HAP-1 (cell line): Measurements from ENCODE around the gene AANAT.

ENCODE experiments used
- DNase-seq, 2 experiments: peaks; one replicate each; pipeline ENCODE4 v3.0.0-alpha.2; 2016 to 2020; ENCODE audit warnings: low spot score in 2 of 2
- H3K27me3 ChIP-seq: fragments of 250-450 bp; sonication (Bioruptor Pico); 2 replicates; pipeline ENCODE4 v1.5.1; 2020; ENCODE audit warnings: low read depth, mild to moderate bottlenecking, moderate library complexity
- H3K36me3 ChIP-seq: fragments of 250-450 bp; sonication (Bioruptor Pico); replicated peaks from 2 replicates; pipeline ENCODE4 v1.5.1; 2020; ENCODE audit warnings: mild to moderate bottlenecking
- H3K4me1 ChIP-seq: fragments of 250-450 bp; sonication (Bioruptor Pico); 2 replicates; pipeline ENCODE4 v1.5.1; 2020; ENCODE audit warnings: mild to moderate bottlenecking
- H3K4me3 ChIP-seq: fragments of 250-450 bp; sonication (Bioruptor Pico); 2 replicates; pipeline ENCODE4 v1.5.1; 2020; ENCODE audit warnings: mild to moderate bottlenecking, moderate library complexity
- H3K9me3 ChIP-seq: fragments of 250-450 bp; sonication (Bioruptor Pico); 2 replicates; pipeline ENCODE4 v1.5.1; 2020; ENCODE audit warnings: mild to moderate bottlenecking, moderate library complexity
- in situ Hi-C: fragments of 300-500 bp; cut with MboI; formaldehyde crosslinking; loops from 3 replicates; pipeline ENCODE4 v1.14.3; 2020; ENCODE audit warnings: low sequenced_read_pairs, inconsistent platforms, mixed read lengths

The AANAT gene

GRCh38 chr17:76478730-76479514, 11.5 kb downstream of the AANAT start:
- Histone ChIP-seq H3K4me1 (0 out of 2 replicates have a peak, but pooled peaks cover 7% of the 10 kb centered on the region), H3K36me3 (0 out of 2 replicates have a peak, but pooled peaks cover under 1% of the 10 kb centered on the region), H3K27me3 (no peaks in the 10 kb centered on the region), H3K4me3 (no peak overlapping the region), H3K9me3 (no peaks in the 10 kb centered on the region)
- DNase-seq, result no peak
- in situ Hi-C loops, result no loop called here

DNA sequence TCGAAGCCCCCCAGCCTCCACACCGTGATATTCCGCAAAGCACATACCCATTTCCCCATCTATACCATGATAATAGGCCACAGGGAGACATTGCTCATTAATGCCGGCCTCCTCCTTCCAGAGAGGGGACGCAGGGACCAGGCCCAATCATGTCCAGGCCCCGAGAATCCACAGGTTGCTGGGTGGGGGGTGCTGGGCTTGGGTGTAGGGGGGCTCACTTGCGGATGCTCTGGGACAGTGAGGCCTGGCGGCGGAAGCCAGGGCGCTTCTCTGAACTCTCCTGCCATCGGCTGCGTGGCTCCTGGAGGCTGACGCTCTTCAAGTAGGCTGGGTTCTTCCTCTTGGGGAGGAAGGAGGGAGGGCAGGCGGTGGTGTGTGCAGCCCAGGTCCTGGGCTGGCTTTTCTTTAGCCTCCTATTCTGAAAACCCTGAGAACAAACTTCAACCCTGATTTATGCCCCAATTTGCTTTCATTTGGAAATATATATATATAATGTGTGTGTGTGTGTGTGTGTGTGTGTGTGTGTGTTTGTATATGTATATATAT, 12.2 kb downstream of the AANAT start:
- DNase-seq, result no peak
- Histone ChIP-seq H3K27me3 (no peaks in the 10 kb centered on the region), H3K36me3 (no peaks in the 10 kb centered on the region), H3K9me3 (no peaks in the 10 kb centered on the region), H3K4me1 (0 out of 2 replicates have a peak, but pooled peaks cover 7% of the 10 kb centered on the region), H3K4me3 (no peak overlapping the region)
- in situ Hi-C loops, result no loop called here

DNA sequence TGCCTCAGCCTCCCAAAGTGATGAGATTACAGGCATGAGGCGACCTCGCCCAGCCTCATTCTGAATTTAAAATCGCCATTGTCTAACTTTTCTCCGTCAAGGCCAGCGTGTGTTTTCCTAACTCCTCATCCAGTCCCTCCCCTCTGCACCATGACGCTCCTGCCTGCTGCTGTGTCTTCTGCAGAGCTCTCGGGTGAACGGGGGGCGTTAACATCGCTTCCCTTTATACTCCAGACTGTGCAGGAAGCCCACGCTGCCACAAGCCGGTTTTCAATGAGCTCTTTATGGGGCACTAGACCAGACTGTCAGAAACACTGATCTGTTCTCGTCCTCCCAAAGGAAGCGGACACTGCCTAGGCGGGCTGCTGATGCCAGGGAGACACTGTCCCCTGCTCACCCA, 13.2 kb downstream of the AANAT start:
- DNase-seq, result peak in 1 of 2 experiments; percentile 56
- H3K4me3 ChIP-seq, result no peak overlapping the region
- 0 out of 2 replicates have a peak, but pooled peaks cover 7% of the 10 kb centered on the region for H3K4me1 ChIP-seq
- H3K27me3 ChIP-seq, result no peaks in the 10 kb centered on the region
- H3K36me3 ChIP-seq, result no peaks in the 10 kb centered on the region
- H3K9me3 ChIP-seq, result no peaks in the 10 kb centered on the region
- in situ Hi-C loops, result no loop called here

DNA sequence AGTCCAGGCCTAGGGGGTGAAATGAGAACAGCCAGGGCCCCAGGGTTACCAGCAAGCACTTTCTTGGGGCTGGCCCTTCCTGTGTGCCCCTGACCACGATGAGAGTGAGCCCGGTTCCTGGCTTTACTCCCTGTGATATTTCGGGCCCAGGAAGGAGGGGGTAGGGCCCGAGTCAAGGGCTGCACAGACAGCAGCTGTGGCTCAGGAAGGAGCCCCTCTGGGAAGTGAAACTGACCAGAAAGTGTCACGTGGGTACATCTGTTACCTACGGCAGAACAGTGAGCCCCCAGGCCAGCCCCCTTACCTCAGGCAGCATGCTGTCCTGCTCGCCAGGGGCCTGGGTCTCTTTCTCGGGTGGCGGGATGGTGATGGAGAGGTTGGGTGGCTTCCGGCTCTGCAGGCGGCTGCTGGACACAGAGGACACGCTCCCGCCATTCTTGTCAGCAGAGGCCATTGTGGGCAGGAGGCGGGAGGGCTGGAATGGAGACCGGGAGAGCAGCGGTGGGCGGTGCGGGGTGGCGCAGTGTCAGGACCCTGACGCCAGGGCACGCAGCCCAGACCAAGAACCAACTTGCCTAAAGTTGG, 13.8 kb downstream of the AANAT start:
- DNase-seq, result no peak
- in situ Hi-C loops, result no loop called here

DNA sequence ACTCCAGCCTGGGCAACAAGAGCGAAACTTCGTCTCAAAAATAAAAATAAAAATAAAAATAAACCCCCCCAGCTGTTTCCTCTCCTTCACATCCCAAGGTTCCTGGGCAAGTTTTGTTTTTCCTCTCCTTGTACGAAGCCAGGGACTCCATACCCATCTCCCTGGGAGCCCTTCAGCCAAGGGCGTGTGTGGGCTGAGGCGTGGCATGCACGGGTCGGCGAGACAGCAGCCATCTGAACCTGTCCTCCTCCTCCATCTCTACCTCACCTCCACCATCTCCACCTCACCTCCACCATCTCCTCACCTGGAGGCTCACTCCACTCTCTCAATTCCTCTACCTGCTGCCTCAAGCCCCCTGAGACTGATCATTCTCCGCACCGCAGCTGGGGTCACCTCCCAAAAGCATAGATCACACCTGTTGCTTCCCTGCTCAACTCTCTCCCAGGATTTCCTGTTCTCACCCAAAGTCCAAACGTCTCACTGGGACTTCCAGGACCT, 16.9 kb downstream of the AANAT start:
- in situ Hi-C loops, result no loop called here
- H3K9me3 ChIP-seq, result no peaks in the 10 kb centered on the region
- 0 out of 2 replicates have a peak, but pooled peaks cover 7% of the 10 kb centered on the region for H3K4me1 ChIP-seq
- H3K27me3 ChIP-seq, result no peaks in the 10 kb centered on the region
- DNase-seq, result no peak
- H3K36me3 ChIP-seq, result no peaks in the 10 kb centered on the region
- H3K4me3 ChIP-seq, result no peak overlapping the region

More for the DNA sequence above, 13.8 kb downstream of the AANAT start:
- Histone ChIP-seq H3K9me3 (no peaks in the 10 kb centered on the region), H3K36me3 (no peaks in the 10 kb centered on the region), H3K4me3 (no peak overlapping the region), H3K27me3 (no peaks in the 10 kb centered on the region), H3K4me1 (0 out of 2 replicates have a peak, but pooled peaks cover 7% of the 10 kb centered on the region)

- H3K4me3 ChIP-seq, result no peak overlapping the region
Observed at GRCh38 chr17:76485569-76485968, 18.2 kb downstream of the AANAT start.

GRCh38 chr17:76487451-76488192, 20.2 kb downstream of the AANAT start:
- in situ Hi-C loops, result no loop called here

More at GRCh38 chr17:76485569-76485968, 18.2 kb downstream of the AANAT start:
- H3K27me3 ChIP-seq, result no peaks in the 10 kb centered on the region
- H3K9me3 ChIP-seq, result no peaks in the 10 kb centered on the region
- H3K36me3 ChIP-seq, result no peaks in the 10 kb centered on the region
- 0 out of 2 replicates have a peak, but pooled peaks cover 3% of the 10 kb centered on the region for H3K4me1 ChIP-seq
- DNase-seq, result no peak
- in situ Hi-C loops, result no loop called here

GRCh38 chr17:76490112-76490710, 22.8 kb downstream of the AANAT start:
- in situ Hi-C loops, result no loop called here
- H3K36me3 ChIP-seq, result no peaks in the 10 kb centered on the region
- H3K9me3 ChIP-seq, result no peaks in the 10 kb centered on the region
- H3K27me3 ChIP-seq, result no peaks in the 10 kb centered on the region
- no peak overlapping the region for H3K4me3 ChIP-seq
- H3K4me1 ChIP-seq, result no peaks in the 10 kb centered on the region
- DNase-seq, result no peak

More at GRCh38 chr17:76487451-76488192, 20.2 kb downstream of the AANAT start:
- Histone ChIP-seq H3K4me1 (no peaks in the 10 kb centered on the region), H3K9me3 (no peaks in the 10 kb centered on the region), H3K27me3 (no peaks in the 10 kb centered on the region), H3K36me3 (no peaks in the 10 kb centered on the region), H3K4me3 (no peak overlapping the region)
- no peak for DNase-seq

DNA sequence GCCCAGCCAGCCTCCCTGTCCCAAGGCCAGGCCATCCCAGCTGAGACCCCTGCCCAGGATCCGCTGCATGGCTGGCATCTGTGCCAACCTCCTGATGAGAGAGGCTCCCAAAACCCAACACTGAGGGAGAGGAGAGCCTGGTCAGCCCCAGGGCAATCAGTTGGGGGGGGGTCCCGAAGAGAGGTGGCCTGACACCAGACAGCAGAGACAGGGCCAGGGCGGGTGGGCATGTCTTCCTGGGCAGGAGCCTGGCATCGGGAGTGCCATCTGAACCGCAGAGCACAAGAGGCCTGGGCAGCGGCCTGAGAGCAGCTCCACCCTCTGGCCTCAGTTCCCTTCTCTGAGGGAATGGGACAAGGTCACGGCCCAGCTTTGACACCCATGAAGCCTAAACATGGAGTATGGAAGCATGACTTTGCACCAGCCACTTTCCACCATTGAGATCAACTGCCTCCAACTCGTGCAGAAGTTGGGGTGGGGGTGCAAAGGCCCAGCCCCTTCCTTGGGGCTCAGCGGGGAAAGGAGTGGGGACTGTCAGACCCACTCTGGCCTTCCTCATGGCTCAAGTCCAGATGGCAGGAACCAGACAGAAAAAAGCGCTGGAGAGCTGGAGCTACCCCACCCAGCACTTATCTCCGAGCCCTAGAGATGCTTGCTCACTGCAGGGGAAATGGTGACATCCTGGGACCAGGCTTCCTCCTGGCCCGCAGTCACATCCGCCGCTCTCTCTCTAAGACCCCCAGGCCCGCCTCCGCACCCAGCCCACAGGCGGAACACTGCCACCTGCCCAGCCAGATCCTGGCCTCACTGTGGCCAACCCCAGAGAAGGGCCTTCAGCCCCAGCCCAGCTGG, 24.1 kb downstream of the AANAT start:
- no peak for DNase-seq

DNA sequence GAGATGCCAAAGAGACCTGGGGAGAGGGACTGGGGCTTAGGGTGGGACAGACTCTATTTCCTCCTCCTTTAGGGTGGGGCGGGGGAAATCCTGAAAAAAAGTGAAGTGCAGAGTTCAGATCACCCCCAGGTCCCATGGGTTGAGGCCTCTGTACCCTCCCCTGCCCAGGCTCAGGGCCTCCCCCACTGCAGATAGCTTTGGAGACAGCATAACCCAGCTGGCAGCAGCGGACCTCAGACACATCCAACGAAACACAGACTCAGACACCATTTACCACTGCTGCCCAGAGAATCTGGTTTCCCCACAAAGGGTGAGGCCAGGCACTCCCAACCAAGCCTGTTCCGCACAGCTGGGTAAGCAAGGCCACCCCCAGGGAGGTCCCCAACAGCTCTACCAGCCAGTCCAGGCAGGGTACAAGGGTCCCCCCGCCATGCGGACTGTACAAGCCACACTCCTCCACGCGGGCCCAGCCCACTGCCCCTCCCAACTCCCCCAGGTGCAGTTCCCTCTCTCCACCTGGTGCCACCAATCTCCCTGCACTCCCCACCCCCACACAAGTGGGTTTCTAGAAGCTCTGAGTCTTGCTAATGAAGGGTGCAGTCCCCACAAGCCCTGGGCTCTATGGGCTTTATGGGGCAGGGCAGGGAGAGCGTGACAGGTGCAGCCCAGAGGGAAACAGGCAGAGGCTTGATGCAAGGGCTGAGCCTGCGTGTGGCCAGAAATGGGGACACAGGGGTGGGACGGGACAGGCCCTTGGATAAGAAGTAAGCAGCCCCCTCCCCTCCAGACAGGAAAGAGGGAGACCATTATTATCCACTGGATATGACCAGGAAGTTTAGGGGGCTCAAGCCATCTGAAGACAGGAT, 25.0 kb downstream of the AANAT start:
- no peak for DNase-seq
- no peaks in the 10 kb centered on the region for H3K27me3 ChIP-seq
- no peaks in the 10 kb centered on the region for H3K36me3 ChIP-seq
- no peak overlapping the region for H3K4me3 ChIP-seq
- no peaks in the 10 kb centered on the region for H3K9me3 ChIP-seq
- H3K4me1 ChIP-seq, result no peaks in the 10 kb centered on the region
- in situ Hi-C loops, result no loop called here

More for the DNA sequence above, 24.1 kb downstream of the AANAT start:
- Histone ChIP-seq H3K4me1 (no peaks in the 10 kb centered on the region), H3K4me3 (no peak overlapping the region), H3K27me3 (no peaks in the 10 kb centered on the region), H3K36me3 (no peaks in the 10 kb centered on the region), H3K9me3 (no peaks in the 10 kb centered on the region)
- in situ Hi-C loops, result no loop called here

GRCh38 chr17:76492989-76493501, 25.6 kb downstream of the AANAT start:
- no peaks in the 10 kb centered on the region for H3K27me3 ChIP-seq
- H3K9me3 ChIP-seq, result no peaks in the 10 kb centered on the region
- DNase-seq, result no peak
- H3K4me1 ChIP-seq, result no peaks in the 10 kb centered on the region
- H3K36me3 ChIP-seq, result no peaks in the 10 kb centered on the region
- no peak overlapping the region for H3K4me3 ChIP-seq
- in situ Hi-C loops, result no loop called here
